GM12872 (cell line): Measurements from ENCODE around the gene KCNN3.

ENCODE experiments used
- CTCF ChIP-seq: IDR thresholded peaks from 3 replicates; pipeline ENCODE4 v1.5.1; 2011; ENCODE audit warnings: low read depth, mild to moderate bottlenecking, low read length, moderate library complexity; ENCODE audit not compliant: insufficient read depth

KCNN3 gene

GRCh38 chr1:154857441-154858215 lies 12.5 kb downstream of the KCNN3 start:
- no peak for TF ChIP-seq CTCF

GRCh38 chr1:154857022-154857421 lies 13.1 kb downstream of the KCNN3 start:
- TF ChIP-seq CTCF = no peak

- no peak for TF ChIP-seq CTCF
These were observed 13.5 kb downstream of the KCNN3 start for GRCh38 chr1:154856544-154856943.

GRCh38 chr1:154856049-154856448 lies 14.0 kb downstream of the KCNN3 start:
- 0 out of 3 replicates have a peak, but pooled peaks have one; percentile 1 for TF ChIP-seq CTCF

- TF ChIP-seq CTCF = no peak
These were observed 14.8 kb downstream of the KCNN3 start for GRCh38 chr1:154855186-154855851.

GRCh38 chr1:154852845-154853244 lies 17.2 kb downstream of the KCNN3 start:
- no peak for TF ChIP-seq CTCF

- TF ChIP-seq CTCF = no peak
These were observed 18.5 kb downstream of the KCNN3 start for GRCh38 chr1:154851392-154852177.
